Gastroesophageal sphincter (tissue), 3 donors: Measurements from ENCODE around the gene ECHDC1.

Source experiments
- CTCF ChIP-seq, 4 experiments: fragments of 200-600 bp in 2 of 4; fragments of 450-650 bp in 2 of 4; sonication (generic) in 1 of 4; IDR thresholded peaks; one replicate each; pipeline ENCODE4 v1.5.1; 2017 to 2019; ENCODE audit warnings: antibody characterized with exemption in 4 of 4, mild to moderate bottlenecking in 2 of 4, moderate library complexity in 2 of 4
- POLR2A ChIP-seq, 2 donors: fragments of 450-650 bp; IDR thresholded peaks; one replicate each; pipeline ENCODE4 v1.6.1; 2017; ENCODE audit warnings: antibody characterized with exemption in 2 of 2, mild to moderate bottlenecking in 2 of 2, moderate library complexity in 1 of 2
- POLR2AphosphoS5 ChIP-seq: sonication (generic); formaldehyde crosslinking; IDR thresholded peaks from one replicate; pipeline ENCODE4 v1.6.1; 2017; ENCODE audit warnings: antibody characterized with exemption

DNA sequence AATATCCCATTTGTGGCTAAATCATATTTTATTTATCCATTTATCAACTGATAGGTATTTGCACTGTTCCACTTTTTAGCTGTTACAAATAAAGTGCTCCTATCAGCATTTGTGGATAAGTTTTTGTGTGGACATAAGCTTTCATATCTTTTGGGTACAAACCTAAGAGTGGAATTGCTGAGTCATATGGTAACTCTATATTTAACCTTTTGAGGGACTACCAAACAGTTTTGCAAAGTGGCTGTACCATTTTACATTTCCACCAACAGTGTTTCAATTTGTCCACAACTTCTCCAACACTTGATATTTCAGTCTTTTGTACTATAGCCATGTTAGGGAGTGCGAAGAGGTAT, 23.6 kb upstream of the ECHDC1 start:
- no peak for TF ChIP-seq POLR2A (IDR thresholded peaks at IDR 0.05)
- no peak for TF ChIP-seq CTCF (IDR thresholded peaks at IDR 0.05)
- TF ChIP-seq POLR2AphosphoS5 = no peak
